Loucy (cell line): ENCODE data around the gene GRID2IP.

Experiments
- H2AFZ ChIP-seq: fragments of 200-600 bp; sonication (generic); 2 replicates; pipeline ENCODE4 v1.6.0; 2016; ENCODE audit warnings: antibody characterized with exemption, mild to moderate bottlenecking, low read length, moderate library complexity
- H3F3A ChIP-seq: fragments of 200-600 bp; 2 replicates; pipeline ENCODE4 v1.6.0; 2016; ENCODE audit warnings: antibody characterized with exemption, low read depth, mild to moderate bottlenecking
- H3K27me3 ChIP-seq: fragments of 200-600 bp; sonication (generic); 2 replicates; pipeline ENCODE4 v1.6.1; 2014; ENCODE audit warnings: low read length, mild to moderate bottlenecking; ENCODE audit not compliant: insufficient read depth, poor library complexity, severe bottlenecking
- H3K36me3 ChIP-seq: fragments of 200-600 bp; sonication (generic); 2 replicates; pipeline ENCODE4 v1.6.1; 2016; ENCODE audit warnings: low read length; ENCODE audit not compliant: insufficient read depth
- H3K4me1 ChIP-seq: fragments of 200-600 bp; sonication (generic); 2 replicates; pipeline ENCODE4 v1.5.1; 2014; ENCODE audit warnings: low read length, mild to moderate bottlenecking; ENCODE audit not compliant: insufficient read depth, poor library complexity, severe bottlenecking
- H3K4me2 ChIP-seq: fragments of 200-600 bp; sonication (generic); 2 replicates; pipeline ENCODE4 v1.6.0; 2014; ENCODE audit warnings: antibody characterized with exemption, low read length, low read depth, mild to moderate bottlenecking; ENCODE audit not compliant: poor library complexity, severe bottlenecking
- H3K4me3 ChIP-seq: fragments of 200-600 bp; sonication (generic); 2 replicates; pipeline ENCODE4 v1.5.1; 2014; ENCODE audit warnings: low read length, mild to moderate bottlenecking, mixed read lengths; ENCODE audit not compliant: poor library complexity, severe bottlenecking
- H3K79me2 ChIP-seq: fragments of 200-600 bp; sonication (generic); 2 replicates; pipeline ENCODE4 v1.6.1; 2014; ENCODE audit warnings: low read length; ENCODE audit not compliant: insufficient read depth
- H3K9ac ChIP-seq: fragments of 200-600 bp; sonication (generic); 2 replicates; pipeline ENCODE4 v1.6.0; 2014; ENCODE audit warnings: mild to moderate bottlenecking, low read depth, low read length, moderate library complexity; ENCODE audit not compliant: poor library complexity, severe bottlenecking
- H3K9me2 ChIP-seq: fragments of 200-600 bp; sonication (generic); replicated peaks from 2 replicates; pipeline ENCODE4 v1.6.1; 2016; ENCODE audit warnings: low read depth, low read length, mixed read lengths
- H3K9me3 ChIP-seq: fragments of 200-600 bp; sonication (generic); 2 replicates; pipeline ENCODE4 v1.6.1; 2014; ENCODE audit warnings: mild to moderate bottlenecking, antibody characterized with exemption, low read length, low read depth; ENCODE audit not compliant: insufficient read depth
- H4K20me1 ChIP-seq: fragments of 200-600 bp; sonication (generic); 2 replicates; pipeline ENCODE4 v1.6.0; 2014; ENCODE audit warnings: antibody characterized with exemption, low read length, mild to moderate bottlenecking; ENCODE audit not compliant: insufficient read depth, poor library complexity, severe bottlenecking
- CTCF ChIP-seq: fragments of 200-600 bp; sonication (generic); conservative IDR thresholded peaks from 2 replicates; pipeline ENCODE4 v1.5.1; 2014; ENCODE audit warnings: mild to moderate bottlenecking, antibody characterized with exemption, low read length
- EZH2phosphoT487 ChIP-seq: fragments of 200-600 bp; IDR thresholded peaks from 2 replicates; pipeline ENCODE4 v1.6.1; 2018; ENCODE audit warnings: antibody characterized with exemption, mild to moderate bottlenecking, moderate library complexity, borderline replicate concordance

GRID2IP gene

GRCh38 chr7:6551016-6551511 lies at the start of gene GRID2IP:
GRID2IP (minus strand) TSS chr7:6551461; CDS start chr7:6551436, 25 bp downstream.
- H3K9me2 ChIP-seq, result no peaks in the 10 kb centered on the region
- H3F3A ChIP-seq, result no peaks in the 10 kb centered on the region
- no peaks in the 10 kb centered on the region for H3K79me2 ChIP-seq
- no peaks in the 10 kb centered on the region for H4K20me1 ChIP-seq
- H3K27me3 ChIP-seq, result no peaks in the 10 kb centered on the region
- H3K4me2 ChIP-seq, result no peak within 1 kb of the TSS
- H3K9ac ChIP-seq, result no peak within 1 kb of the TSS
- no peaks in the 10 kb centered on the region for H3K4me1 ChIP-seq
- no peak within 1 kb of the TSS for H3K4me3 ChIP-seq
- TF ChIP-seq CTCF, result no peak
- no peak for TF ChIP-seq EZH2phosphoT487
- H2AFZ ChIP-seq, result no peak within 1 kb of the TSS
- no peaks in the 10 kb centered on the region for H3K9me3 ChIP-seq
- H3K36me3 ChIP-seq, result no peaks in the 10 kb centered on the region

- no peaks in the 10 kb centered on the region for H3K4me1 ChIP-seq
- no peak for TF ChIP-seq CTCF
- TF ChIP-seq EZH2phosphoT487, result no peak
- no peak overlapping the region for H3K4me3 ChIP-seq
- H3K79me2 ChIP-seq, result peaks cover 2% of the 10 kb centered on the region; the same call in 1 of the 2 replicates
- no peaks in the 10 kb centered on the region for H3K9me2 ChIP-seq
- no peak overlapping the region for H3K4me2 ChIP-seq
- peaks cover 51% of the 10 kb centered on the region; the same call in 1 of the 2 replicates for H3K36me3 ChIP-seq
- no peak overlapping the region for H2AFZ ChIP-seq
- no peaks in the 10 kb centered on the region for H3F3A ChIP-seq
- no peaks in the 10 kb centered on the region for H4K20me1 ChIP-seq
- H3K9me3 ChIP-seq, result no peaks in the 10 kb centered on the region
- no peaks in the 10 kb centered on the region for H3K27me3 ChIP-seq
- no peak overlapping the region for H3K9ac ChIP-seq
These were observed 48.8 kb upstream of the GRID2IP start for GRCh38 chr7:6600093-6600492.

GRCh38 chr7:6590645-6591110 lies 39.4 kb upstream of the GRID2IP start:
- H3K79me2 ChIP-seq, result peaks cover 39% of the 10 kb centered on the region
- H4K20me1 ChIP-seq, result peaks cover 15% of the 10 kb centered on the region
- H2AFZ ChIP-seq, result peak overlapping the region; percentile 78
- peaks cover 18% of the 10 kb centered on the region for H3K4me1 ChIP-seq
- H3F3A ChIP-seq, result no peaks in the 10 kb centered on the region
- TF ChIP-seq EZH2phosphoT487 (no peak), CTCF (no peak)
- H3K9me3 ChIP-seq, result no peaks in the 10 kb centered on the region
- H3K27me3 ChIP-seq, result no peaks in the 10 kb centered on the region
- H3K9ac ChIP-seq, result peak overlapping the region; percentile 78
- H3K9me2 ChIP-seq, result no peaks in the 10 kb centered on the region
- H3K4me3 ChIP-seq, result peak overlapping the region; percentile 85
- H3K4me2 ChIP-seq, result peak overlapping the region; percentile 99
- H3K36me3 ChIP-seq, result peaks cover 17% of the 10 kb centered on the region; the same call in 1 of the 2 replicates
